Breast epithelium (tissue), 3 donors: ENCODE measurements around the gene HIPK2.

ENCODE experiments used
- CTCF ChIP-seq, 3 donors: fragments of 450-650 bp; IDR thresholded peaks; one replicate each; pipeline ENCODE4 v1.5.1; 2016 to 2017; ENCODE audit warnings: antibody characterized with exemption in 3 of 3, mild to moderate bottlenecking in 3 of 3, moderate library complexity in 3 of 3
- POLR2A ChIP-seq: fragments of 450-650 bp; IDR thresholded peaks from one replicate; pipeline ENCODE4 v1.6.1; 2016; ENCODE audit warnings: antibody characterized with exemption, mild to moderate bottlenecking, moderate library complexity
- POLR2AphosphoS5 ChIP-seq, 3 donors: sonication (generic); formaldehyde crosslinking; IDR thresholded peaks; one replicate each; pipeline ENCODE4 v1.6.1; 2017; ENCODE audit warnings: antibody characterized with exemption in 3 of 3

- no peak for TF ChIP-seq POLR2A
- no peak for TF ChIP-seq CTCF (IDR thresholded peaks at IDR 0.05)
- TF ChIP-seq POLR2AphosphoS5 (IDR thresholded peaks at IDR 0.05): no peak
Observed at GRCh38 chr7:139827042-139827441, 49.2 kb upstream of the HIPK2 start.
